ENCODE data around the gene ABHD13. TPM values are rescaled to one million over a fixed set of nuclear protein-coding genes. Genes with fewer than 3 reads are reported as not detected.

The ABHD13 gene
- total and polyA plus RNA-seq, 2 experiments from 2014 or later, result 5.4 to 10.4 TPM

DNA sequence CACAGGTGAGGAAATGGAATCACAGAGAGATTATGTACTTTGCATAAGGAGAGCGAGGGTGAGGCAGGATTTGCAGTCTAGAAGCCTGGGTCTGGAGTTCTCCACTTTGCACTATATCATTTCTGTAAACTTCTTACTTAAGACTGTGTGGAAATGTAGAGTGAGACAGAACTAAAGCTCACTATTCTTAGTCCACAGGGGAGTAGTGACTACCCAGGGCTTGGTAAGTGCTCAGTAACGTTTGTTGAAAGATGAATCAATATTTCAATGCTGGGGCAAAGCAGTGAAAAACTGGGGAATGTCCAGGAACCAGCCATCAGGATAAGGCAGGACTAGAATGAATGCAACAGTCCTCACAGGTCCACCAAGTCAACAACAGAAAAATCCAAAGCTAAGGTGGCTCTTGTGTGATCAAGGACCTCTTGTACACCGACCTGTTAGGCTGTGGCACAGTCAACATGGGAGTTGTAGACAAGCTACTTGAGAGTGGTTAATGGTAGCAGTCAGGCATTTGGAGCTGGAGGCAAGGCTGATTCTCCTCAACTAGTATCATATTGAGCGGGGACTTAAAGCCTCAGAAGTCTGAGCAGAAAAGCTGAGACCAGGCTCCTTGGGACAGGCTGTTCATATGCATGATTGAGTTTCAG is 50.4 kb downstream of the ABHD13 start:
- no peaks in the 10 kb centered on the region for H3K36me3 ChIP-seq (ENCODE audit: insufficient read depth)
- H3K9me3 Mint-ChIP-seq, result no peaks in the 10 kb centered on the region; the same call in 2 of the 3 replicates
- no peak overlapping the region for H2AFZ ChIP-seq
- H3K4me3 Mint-ChIP-seq, result no peak overlapping the region
- no peaks in the 10 kb centered on the region for H3K4me1 ChIP-seq (ENCODE audit: insufficient read depth)
- H3K27ac Mint-ChIP-seq, result no peak overlapping the region
- H3K27me3 ChIP-seq (ENCODE audit: insufficient read depth), result no peaks in the 10 kb centered on the region
- DNase-seq (ENCODE audit: low spot score) (no peak), ATAC-seq (no peak)
- H3K27ac ChIP-seq (ENCODE audit: low read depth), result no peak overlapping the region
- no peaks in the 10 kb centered on the region for H3K9me2 ChIP-seq (ENCODE audit: insufficient read depth)
- no peaks in the 10 kb centered on the region for H3F3A ChIP-seq (replicated peaks; ENCODE audit: low read depth)
- no peaks in the 10 kb centered on the region for H3K27me3 Mint-ChIP-seq (ENCODE audit: insufficient read depth, low read depth, poor library complexity)
- peaks cover 12% of the 10 kb centered on the region for H3K4me1 Mint-ChIP-seq
- H3K4me3 ChIP-seq, result no peak overlapping the region
- no peak overlapping the region for H3K4me2 ChIP-seq
- no peaks in the 10 kb centered on the region for H3K36me3 Mint-ChIP-seq (ENCODE audit: low read depth)
- no peaks in the 10 kb centered on the region for H3K79me2 ChIP-seq (replicated peaks; ENCODE audit: insufficient read depth)
- H4K20me1 ChIP-seq (replicated peaks; ENCODE audit: insufficient read depth), result no peaks in the 10 kb centered on the region
- no peak for TF ChIP-seq ZNF331 (CRISPR knock-in tag; IDR thresholded peaks at IDR 0.05; ENCODE audit: low read depth)
- TF ChIP-seq, protein P1, sequence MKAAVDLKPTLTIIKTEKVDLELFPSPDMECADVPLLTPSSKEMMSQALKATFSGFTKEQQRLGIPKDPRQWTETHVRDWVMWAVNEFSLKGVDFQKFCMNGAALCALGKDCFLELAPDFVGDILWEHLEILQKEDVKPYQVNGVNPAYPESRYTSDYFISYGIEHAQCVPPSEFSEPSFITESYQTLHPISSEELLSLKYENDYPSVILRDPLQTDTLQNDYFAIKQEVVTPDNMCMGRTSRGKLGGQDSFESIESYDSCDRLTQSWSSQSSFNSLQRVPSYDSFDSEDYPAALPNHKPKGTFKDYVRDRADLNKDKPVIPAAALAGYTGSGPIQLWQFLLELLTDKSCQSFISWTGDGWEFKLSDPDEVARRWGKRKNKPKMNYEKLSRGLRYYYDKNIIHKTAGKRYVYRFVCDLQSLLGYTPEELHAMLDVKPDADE (IDR thresholded peaks at IDR 0.05), result no peak
- TF ChIP-seq, protein P2, sequence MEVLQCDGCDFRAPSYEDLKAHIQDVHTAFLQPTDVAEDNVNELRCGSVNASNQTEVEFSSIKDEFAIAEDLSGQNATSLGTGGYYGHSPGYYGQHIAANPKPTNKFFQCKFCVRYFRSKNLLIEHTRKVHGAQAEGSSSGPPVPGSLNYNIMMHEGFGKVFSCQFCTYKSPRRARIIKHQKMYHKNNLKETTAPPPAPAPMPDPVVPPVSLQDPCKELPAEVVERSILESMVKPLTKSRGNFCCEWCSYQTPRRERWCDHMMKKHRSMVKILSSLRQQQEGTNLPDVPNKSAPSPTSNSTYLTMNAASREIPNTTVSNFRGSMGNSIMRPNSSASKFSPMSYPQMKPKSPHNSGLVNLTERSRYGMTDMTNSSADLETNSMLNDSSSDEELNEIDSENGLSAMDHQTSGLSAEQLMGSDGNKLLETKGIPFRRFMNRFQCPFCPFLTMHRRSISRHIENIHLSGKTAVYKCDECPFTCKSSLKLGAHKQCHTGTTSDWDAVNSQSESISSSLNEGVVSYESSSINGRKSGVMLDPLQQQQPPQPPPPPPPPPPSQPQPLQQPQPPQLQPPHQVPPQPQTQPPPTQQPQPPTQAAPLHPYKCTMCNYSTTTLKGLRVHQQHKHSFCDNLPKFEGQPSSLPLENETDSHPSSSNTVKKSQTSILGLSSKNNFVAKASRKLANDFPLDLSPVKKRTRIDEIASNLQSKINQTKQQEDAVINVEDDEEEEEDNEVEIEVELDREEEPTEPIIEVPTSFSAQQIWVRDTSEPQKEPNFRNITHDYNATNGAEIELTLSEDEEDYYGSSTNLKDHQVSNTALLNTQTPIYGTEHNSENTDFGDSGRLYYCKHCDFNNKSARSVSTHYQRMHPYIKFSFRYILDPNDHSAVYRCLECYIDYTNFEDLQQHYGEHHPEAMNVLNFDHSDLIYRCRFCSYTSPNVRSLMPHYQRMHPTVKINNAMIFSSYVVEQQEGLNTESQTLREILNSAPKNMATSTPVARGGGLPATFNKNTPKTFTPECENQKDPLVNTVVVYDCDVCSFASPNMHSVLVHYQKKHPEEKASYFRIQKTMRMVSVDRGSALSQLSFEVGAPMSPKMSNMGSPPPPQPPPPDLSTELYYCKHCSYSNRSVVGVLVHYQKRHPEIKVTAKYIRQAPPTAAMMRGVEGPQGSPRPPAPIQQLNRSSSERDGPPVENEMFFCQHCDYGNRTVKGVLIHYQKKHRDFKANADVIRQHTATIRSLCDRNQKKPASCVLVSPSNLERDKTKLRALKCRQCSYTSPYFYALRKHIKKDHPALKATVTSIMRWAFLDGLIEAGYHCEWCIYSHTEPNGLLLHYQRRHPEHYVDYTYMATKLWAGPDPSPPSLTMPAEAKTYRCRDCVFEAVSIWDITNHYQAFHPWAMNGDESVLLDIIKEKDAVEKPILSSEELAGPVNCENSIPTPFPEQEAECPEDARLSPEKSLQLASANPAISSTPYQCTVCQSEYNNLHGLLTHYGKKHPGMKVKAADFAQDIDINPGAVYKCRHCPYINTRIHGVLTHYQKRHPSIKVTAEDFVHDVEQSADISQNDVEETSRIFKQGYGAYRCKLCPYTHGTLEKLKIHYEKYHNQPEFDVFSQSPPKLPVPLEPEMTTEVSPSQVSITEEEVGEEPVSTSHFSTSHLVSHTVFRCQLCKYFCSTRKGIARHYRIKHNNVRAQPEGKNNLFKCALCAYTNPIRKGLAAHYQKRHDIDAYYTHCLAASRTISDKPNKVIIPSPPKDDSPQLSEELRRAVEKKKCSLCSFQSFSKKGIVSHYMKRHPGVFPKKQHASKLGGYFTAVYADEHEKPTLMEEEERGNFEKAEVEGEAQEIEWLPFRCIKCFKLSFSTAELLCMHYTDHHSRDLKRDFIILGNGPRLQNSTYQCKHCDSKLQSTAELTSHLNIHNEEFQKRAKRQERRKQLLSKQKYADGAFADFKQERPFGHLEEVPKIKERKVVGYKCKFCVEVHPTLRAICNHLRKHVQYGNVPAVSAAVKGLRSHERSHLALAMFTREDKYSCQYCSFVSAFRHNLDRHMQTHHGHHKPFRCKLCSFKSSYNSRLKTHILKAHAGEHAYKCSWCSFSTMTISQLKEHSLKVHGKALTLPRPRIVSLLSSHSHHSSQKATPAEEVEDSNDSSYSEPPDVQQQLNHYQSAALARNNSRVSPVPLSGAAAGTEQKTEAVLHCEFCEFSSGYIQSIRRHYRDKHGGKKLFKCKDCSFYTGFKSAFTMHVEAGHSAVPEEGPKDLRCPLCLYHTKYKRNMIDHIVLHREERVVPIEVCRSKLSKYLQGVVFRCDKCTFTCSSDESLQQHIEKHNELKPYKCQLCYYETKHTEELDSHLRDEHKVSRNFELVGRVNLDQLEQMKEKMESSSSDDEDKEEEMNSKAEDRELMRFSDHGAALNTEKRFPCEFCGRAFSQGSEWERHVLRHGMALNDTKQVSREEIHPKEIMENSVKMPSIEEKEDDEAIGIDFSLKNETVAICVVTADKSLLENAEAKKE (CRISPR knock-in tag; IDR thresholded peaks at IDR 0.05), result no peak
- TF ChIP-seq, protein P3, sequence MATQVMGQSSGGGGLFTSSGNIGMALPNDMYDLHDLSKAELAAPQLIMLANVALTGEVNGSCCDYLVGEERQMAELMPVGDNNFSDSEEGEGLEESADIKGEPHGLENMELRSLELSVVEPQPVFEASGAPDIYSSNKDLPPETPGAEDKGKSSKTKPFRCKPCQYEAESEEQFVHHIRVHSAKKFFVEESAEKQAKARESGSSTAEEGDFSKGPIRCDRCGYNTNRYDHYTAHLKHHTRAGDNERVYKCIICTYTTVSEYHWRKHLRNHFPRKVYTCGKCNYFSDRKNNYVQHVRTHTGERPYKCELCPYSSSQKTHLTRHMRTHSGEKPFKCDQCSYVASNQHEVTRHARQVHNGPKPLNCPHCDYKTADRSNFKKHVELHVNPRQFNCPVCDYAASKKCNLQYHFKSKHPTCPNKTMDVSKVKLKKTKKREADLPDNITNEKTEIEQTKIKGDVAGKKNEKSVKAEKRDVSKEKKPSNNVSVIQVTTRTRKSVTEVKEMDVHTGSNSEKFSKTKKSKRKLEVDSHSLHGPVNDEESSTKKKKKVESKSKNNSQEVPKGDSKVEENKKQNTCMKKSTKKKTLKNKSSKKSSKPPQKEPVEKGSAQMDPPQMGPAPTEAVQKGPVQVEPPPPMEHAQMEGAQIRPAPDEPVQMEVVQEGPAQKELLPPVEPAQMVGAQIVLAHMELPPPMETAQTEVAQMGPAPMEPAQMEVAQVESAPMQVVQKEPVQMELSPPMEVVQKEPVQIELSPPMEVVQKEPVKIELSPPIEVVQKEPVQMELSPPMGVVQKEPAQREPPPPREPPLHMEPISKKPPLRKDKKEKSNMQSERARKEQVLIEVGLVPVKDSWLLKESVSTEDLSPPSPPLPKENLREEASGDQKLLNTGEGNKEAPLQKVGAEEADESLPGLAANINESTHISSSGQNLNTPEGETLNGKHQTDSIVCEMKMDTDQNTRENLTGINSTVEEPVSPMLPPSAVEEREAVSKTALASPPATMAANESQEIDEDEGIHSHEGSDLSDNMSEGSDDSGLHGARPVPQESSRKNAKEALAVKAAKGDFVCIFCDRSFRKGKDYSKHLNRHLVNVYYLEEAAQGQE (IDR thresholded peaks at IDR 0.05; ENCODE audit: unreplicated experiment), result no peak
- no peak for TF ChIP-seq EZH2 (IDR thresholded peaks at IDR 0.05; ENCODE audit: low read depth, unreplicated experiment)
- no peak for TF ChIP-seq JUNB (IDR thresholded peaks at IDR 0.05; ENCODE audit: unreplicated experiment)
